Measurements from ENCODE around the gene VSTM2L. TPM values are rescaled to one million over a fixed set of nuclear protein-coding genes. Genes with fewer than 3 reads are reported as not detected.

VSTM2L gene
- total RNA-seq, 2 donors from 2014 or later, result 31.3 to 69.5 TPM

DNA sequence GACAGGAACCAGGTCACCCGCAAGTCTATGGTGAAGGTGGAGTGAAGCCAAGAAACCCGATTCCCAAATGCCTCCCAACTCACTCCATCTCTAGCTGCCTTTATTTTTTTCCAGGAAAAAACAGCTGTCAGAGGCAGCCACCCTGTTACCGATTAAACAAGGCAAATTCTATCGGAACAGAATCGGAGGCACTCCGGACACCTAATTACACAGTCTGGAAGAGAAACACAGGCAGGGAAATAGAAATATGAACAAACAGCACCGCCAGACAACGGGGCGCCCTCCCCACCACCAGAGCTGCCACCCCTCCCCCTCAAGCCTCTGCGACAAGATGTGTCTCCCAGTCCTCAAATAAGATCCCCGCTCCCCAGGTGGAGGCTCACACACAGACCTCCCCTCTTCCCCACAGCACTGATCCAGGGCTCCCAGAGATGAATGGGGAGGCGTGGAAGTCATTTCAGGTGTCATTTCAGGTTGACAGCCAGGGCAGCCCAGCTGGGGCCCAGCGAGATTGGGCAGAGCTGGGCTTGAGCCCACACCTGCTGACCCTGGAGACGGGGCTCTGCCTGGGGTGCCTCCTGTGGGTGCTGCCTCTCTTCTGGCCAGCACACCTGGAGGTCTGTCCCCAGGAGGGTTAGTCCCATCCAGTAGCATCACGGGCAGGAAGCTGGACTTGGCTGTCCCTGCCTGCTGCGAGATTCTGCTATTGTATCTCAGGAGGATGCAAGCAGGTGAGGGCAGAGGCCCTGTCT lies 19.8 kb upstream of the VSTM2L start:
- intact Hi-C loops (cut with DNase I), result no loop called here
- H3K27me3 ChIP-seq (replicated peaks; ENCODE audit: insufficient read depth), result no peaks in the 10 kb centered on the region
- no peaks in the 10 kb centered on the region for H3K4me1 ChIP-seq (replicated peaks)
- H3K27ac ChIP-seq, result no peak overlapping the region
- 75% methylated on average over 16 of the region's 16 CpGs for WGBS
- H3K36me3 ChIP-seq, result no peaks in the 10 kb centered on the region
- no peak for DNase-seq (ENCODE audit: low spot score)
- no peak overlapping the region for H3K4me3 ChIP-seq
- no peak for TF ChIP-seq POLR2A (IDR thresholded peaks at IDR 0.05)
- TF ChIP-seq POLR2AphosphoS5 (IDR thresholded peaks at IDR 0.05), result no peak
- TF ChIP-seq, protein P1, sequence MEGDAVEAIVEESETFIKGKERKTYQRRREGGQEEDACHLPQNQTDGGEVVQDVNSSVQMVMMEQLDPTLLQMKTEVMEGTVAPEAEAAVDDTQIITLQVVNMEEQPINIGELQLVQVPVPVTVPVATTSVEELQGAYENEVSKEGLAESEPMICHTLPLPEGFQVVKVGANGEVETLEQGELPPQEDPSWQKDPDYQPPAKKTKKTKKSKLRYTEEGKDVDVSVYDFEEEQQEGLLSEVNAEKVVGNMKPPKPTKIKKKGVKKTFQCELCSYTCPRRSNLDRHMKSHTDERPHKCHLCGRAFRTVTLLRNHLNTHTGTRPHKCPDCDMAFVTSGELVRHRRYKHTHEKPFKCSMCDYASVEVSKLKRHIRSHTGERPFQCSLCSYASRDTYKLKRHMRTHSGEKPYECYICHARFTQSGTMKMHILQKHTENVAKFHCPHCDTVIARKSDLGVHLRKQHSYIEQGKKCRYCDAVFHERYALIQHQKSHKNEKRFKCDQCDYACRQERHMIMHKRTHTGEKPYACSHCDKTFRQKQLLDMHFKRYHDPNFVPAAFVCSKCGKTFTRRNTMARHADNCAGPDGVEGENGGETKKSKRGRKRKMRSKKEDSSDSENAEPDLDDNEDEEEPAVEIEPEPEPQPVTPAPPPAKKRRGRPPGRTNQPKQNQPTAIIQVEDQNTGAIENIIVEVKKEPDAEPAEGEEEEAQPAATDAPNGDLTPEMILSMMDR (IDR thresholded peaks at IDR 0.05), result no peak
- no peaks in the 10 kb centered on the region for H3K9me3 ChIP-seq

DNA sequence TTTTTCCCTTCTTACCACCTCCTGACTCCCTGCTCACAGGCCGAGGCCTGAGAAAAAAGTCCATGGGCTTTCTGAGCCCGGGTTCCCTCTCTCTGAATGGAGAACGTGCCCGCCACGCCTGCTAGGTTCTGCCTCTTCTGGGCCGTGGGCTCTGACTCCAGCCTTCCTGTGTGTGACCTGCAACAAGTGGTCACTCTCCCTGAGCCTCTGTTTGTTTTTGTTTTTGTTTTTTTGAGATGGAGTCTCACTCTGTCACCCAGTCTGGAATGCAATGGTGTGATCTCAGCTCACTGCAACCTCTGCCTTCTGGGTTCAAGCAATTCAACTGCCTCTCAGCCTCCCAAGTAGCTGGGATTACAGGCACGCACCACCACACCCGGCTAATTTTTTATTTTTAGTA lies 17.9 kb upstream of the VSTM2L start:
- H3K4me3 ChIP-seq, result no peak overlapping the region
- no peak for TF ChIP-seq POLR2A (IDR thresholded peaks at IDR 0.05)
- TF ChIP-seq POLR2AphosphoS5 (IDR thresholded peaks at IDR 0.05), result no peak
- TF ChIP-seq, protein P1 (IDR thresholded peaks at IDR 0.05), result no peak
- H3K27me3 ChIP-seq (replicated peaks; ENCODE audit: insufficient read depth), result no peaks in the 10 kb centered on the region
- H3K4me1 ChIP-seq (replicated peaks), result no peaks in the 10 kb centered on the region
- no peaks in the 10 kb centered on the region for H3K36me3 ChIP-seq
- H3K9me3 ChIP-seq, result no peaks in the 10 kb centered on the region
- DNase-seq (ENCODE audit: low spot score), result no peak
- intact Hi-C loops (cut with DNase I), result no loop called here
- H3K27ac ChIP-seq, result no peak overlapping the region
- WGBS, result 96% methylated on average over 8 of the region's 8 CpGs

DNA sequence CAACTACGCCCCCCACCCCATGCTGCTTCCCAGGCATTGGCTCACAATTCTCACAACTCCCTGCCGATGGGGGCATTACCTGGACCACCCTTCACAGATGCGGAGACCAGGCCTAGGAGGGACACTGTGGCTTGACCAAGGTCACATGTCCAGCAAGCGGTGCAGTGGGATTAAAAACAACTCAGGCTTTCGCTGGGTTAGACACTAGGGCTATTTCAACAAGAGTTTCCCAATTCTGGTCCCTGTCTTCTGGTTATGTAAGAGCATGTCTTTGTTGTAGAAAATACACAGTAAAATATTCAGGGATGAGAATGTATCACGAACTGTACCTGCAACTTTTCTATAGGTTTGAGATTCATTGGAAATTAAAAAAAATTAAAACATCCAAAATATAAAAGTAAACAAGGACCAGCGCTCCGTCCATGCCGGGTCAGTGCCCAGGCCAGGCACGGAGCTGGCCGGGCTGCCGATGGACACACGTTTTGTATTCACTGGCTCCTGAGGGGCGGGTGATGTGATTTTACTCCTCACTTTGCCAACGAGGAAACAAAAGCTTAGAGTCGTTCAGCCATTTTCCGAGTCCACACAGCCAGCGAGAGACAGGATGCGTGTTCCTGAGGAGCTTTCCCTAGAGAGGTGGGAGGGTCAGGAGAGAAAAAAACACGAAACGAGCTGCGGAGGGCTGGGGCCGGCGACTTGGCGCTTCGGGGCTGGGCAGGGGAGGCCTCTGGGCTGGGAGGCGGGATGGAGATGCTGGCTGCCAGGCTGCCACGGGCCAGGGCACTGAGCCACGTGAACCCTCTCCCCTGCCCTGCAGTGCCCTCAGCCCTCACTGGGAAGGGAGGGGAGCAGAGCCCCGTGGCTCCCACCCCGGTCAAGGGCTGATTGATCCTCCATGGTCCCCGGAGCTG lies 17.1 kb upstream of the VSTM2L start:
- intact Hi-C loops (cut with DNase I), result no loop called here
- Histone ChIP-seq H3K4me3 (no peak overlapping the region), H3K36me3 (no peaks in the 10 kb centered on the region), H3K27ac (no peak overlapping the region), H3K4me1 (replicated peaks) (no peaks in the 10 kb centered on the region), H3K9me3 (no peaks in the 10 kb centered on the region), H3K27me3 (replicated peaks; ENCODE audit: insufficient read depth) (no peaks in the 10 kb centered on the region)
- DNase-seq (ENCODE audit: low spot score), result no peak
- WGBS, result 59% methylated on average over 31 of the region's 32 CpGs
- TF ChIP-seq POLR2A (IDR thresholded peaks at IDR 0.05), result no peak
- no peak for TF ChIP-seq POLR2AphosphoS5 (IDR thresholded peaks at IDR 0.05)
- TF ChIP-seq, protein P1 (IDR thresholded peaks at IDR 0.05), result no peak

DNA sequence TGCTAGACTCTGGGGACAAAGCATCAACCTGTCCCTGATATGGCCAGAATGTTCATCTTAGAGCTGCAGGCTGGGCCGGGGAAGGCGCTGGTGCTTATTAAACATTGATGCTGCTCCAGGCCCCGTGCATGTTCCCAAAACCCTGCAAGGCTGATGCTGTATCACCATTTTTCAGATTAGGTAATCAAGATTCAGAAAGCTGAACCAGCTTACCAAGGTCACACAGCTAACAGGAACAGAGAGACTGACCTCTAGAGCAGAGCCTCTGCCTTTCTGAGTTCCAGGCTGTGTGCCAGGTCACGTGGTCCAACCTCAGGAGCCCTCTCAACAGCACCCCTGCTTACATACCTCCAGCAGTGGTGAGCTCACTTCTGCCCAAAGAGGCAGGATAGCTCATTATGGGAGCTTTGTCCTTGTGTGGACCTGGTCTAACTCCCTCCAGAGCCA lies 16.1 kb upstream of the VSTM2L start:
- no peaks in the 10 kb centered on the region for H3K9me3 ChIP-seq
- no peaks in the 10 kb centered on the region for H3K36me3 ChIP-seq
- no peak for DNase-seq (ENCODE audit: low spot score)
- H3K27ac ChIP-seq, result no peak overlapping the region
- H3K27me3 ChIP-seq (replicated peaks; ENCODE audit: insufficient read depth), result no peaks in the 10 kb centered on the region
- WGBS, result 72% methylated on average over 4 of the region's 4 CpGs
- intact Hi-C loops (cut with DNase I), result no loop called here
- TF ChIP-seq POLR2AphosphoS5 (IDR thresholded peaks at IDR 0.05) (no peak), POLR2A (IDR thresholded peaks at IDR 0.05) (no peak)
- TF ChIP-seq, protein P1 (IDR thresholded peaks at IDR 0.05), result no peak
- no peaks in the 10 kb centered on the region for H3K4me1 ChIP-seq (replicated peaks)
- H3K4me3 ChIP-seq, result no peak overlapping the region
